ENCODE results near the gene DNAJC16. TPM values are rescaled to one million over a fixed set of nuclear protein-coding genes. Genes with fewer than 3 reads are reported as not detected.

DNAJC16 gene
- total RNA-seq, 1 donor from 2014 or later = 26.3 TPM

DNA sequence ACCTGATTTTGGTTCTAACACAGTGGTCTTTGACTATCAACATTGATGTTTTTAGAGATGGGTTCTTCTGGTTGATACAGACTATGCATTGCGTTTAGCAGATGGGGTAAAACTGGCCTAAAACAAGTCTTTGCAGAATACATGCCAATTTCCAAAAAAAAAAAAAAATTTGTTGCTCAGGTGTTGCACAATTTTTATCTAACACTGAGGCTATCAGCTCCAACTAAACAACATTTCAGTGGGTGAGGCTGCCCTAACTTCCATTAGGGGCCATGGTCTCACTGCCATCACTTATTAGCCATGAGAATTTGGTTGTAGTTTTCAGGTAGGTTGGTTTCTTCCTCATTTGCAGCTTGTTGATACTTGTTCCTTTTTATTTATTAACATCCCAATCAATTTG, 44.2 kb downstream of the DNAJC16 start:
- no peak for DNase-seq (ENCODE audit: extremely low spot score, unreplicated experiment)
- H3K27me3 Mint-ChIP-seq = no peaks in the 10 kb centered on the region
- H3K9me3 Mint-ChIP-seq = no peaks in the 10 kb centered on the region
- no peak for TF ChIP-seq CTCF (conservative IDR thresholded peaks at IDR 0.05)
- H3K36me3 Mint-ChIP-seq = peaks cover 24% of the 10 kb centered on the region
- no peak overlapping the region for H3K27ac Mint-ChIP-seq
- no peak overlapping the region for H3K4me3 Mint-ChIP-seq
- no peaks in the 10 kb centered on the region for H3K4me1 Mint-ChIP-seq (ENCODE audit: unreplicated experiment)

- Mint-ChIP-seq H3K4me3 (no peak overlapping the region), H3K27me3 (no peaks in the 10 kb centered on the region), H3K36me3 (peaks cover 22% of the 10 kb centered on the region), H3K4me1 (ENCODE audit: unreplicated experiment) (no peaks in the 10 kb centered on the region), H3K9me3 (no peaks in the 10 kb centered on the region), H3K27ac (no peak overlapping the region)
- no peak for DNase-seq (ENCODE audit: extremely low spot score, unreplicated experiment)
- no peak for TF ChIP-seq CTCF (conservative IDR thresholded peaks at IDR 0.05)
Observed at GRCh38 chr1:15571266-15571665, 44.6 kb downstream of the DNAJC16 start.

- H3K9me3 Mint-ChIP-seq = no peaks in the 10 kb centered on the region
- peaks cover 15% of the 10 kb centered on the region for H3K36me3 Mint-ChIP-seq
- no peak for TF ChIP-seq CTCF (conservative IDR thresholded peaks at IDR 0.05)
- no peaks in the 10 kb centered on the region for H3K27me3 Mint-ChIP-seq
- DNase-seq (ENCODE audit: extremely low spot score, unreplicated experiment) = no peak
- H3K27ac Mint-ChIP-seq = no peak overlapping the region
- H3K4me3 Mint-ChIP-seq = no peak overlapping the region
- H3K4me1 Mint-ChIP-seq (ENCODE audit: unreplicated experiment) = no peaks in the 10 kb centered on the region
Observed at GRCh38 chr1:15573477-15573876, 46.8 kb downstream of the DNAJC16 start.

GRCh38 chr1:15574741-15575140, 48.1 kb downstream of the DNAJC16 start:
- H3K9me3 Mint-ChIP-seq = no peaks in the 10 kb centered on the region
- H3K27me3 Mint-ChIP-seq = no peaks in the 10 kb centered on the region
- no peak for TF ChIP-seq CTCF (conservative IDR thresholded peaks at IDR 0.05)
- H3K4me1 Mint-ChIP-seq (ENCODE audit: unreplicated experiment) = peaks cover 7% of the 10 kb centered on the region
- DNase-seq (ENCODE audit: extremely low spot score, unreplicated experiment) = no peak
- no peak overlapping the region for H3K4me3 Mint-ChIP-seq
- H3K27ac Mint-ChIP-seq = no peak overlapping the region
- H3K36me3 Mint-ChIP-seq = peaks cover 15% of the 10 kb centered on the region

- DNase-seq (ENCODE audit: extremely low spot score, unreplicated experiment) = no peak
- peaks cover 9% of the 10 kb centered on the region for H3K4me1 Mint-ChIP-seq (ENCODE audit: unreplicated experiment)
- peaks cover 11% of the 10 kb centered on the region for H3K36me3 Mint-ChIP-seq
- no peak overlapping the region for H3K4me3 Mint-ChIP-seq
- no peak overlapping the region for H3K27ac Mint-ChIP-seq
- TF ChIP-seq CTCF (conservative IDR thresholded peaks at IDR 0.05) = no peak
- no peaks in the 10 kb centered on the region for H3K27me3 Mint-ChIP-seq
- H3K9me3 Mint-ChIP-seq = no peaks in the 10 kb centered on the region
Observed at GRCh38 chr1:15575549-15576150, 49.0 kb downstream of the DNAJC16 start.

GRCh38 chr1:15577691-15578090, 51.0 kb downstream of the DNAJC16 start:
- DNase-seq (ENCODE audit: extremely low spot score, unreplicated experiment) = no peak
- Mint-ChIP-seq H3K9me3 (no peaks in the 10 kb centered on the region), H3K36me3 (peaks cover 5% of the 10 kb centered on the region), H3K4me1 (ENCODE audit: unreplicated experiment) (peaks cover 9% of the 10 kb centered on the region), H3K27me3 (no peaks in the 10 kb centered on the region), H3K27ac (no peak overlapping the region), H3K4me3 (no peak overlapping the region)
- TF ChIP-seq CTCF (conservative IDR thresholded peaks at IDR 0.05) = no peak

Data from type B pancreatic cell (in vitro differentiated cells).